HL-60 (cell line): Measurements from ENCODE around the gene PDCL2.

Source experiments
- DNase-seq, 2 experiments: peaks; one replicate each; pipeline ENCODE4 v3.0.0-alpha.2; 2010 to 2020; ENCODE audit warnings: low read depth in 1 of 2, low spot score in 1 of 2
- H3K27ac ChIP-seq: fragments of 250-450 bp; sonication (Bioruptor Pico); replicated peaks from 2 replicates; pipeline ENCODE4 v1.5.1; 2020; ENCODE audit warnings: mild to moderate bottlenecking, moderate library complexity
- H3K27me3 ChIP-seq: fragments of 250-450 bp; sonication (Bioruptor Pico); 2 replicates; pipeline ENCODE4 v1.5.1; 2021; ENCODE audit warnings: mild to moderate bottlenecking, moderate library complexity; ENCODE audit not compliant: insufficient read depth, poor library complexity, severe bottlenecking
- H3K4me3 ChIP-seq: replicated peaks from 2 replicates; pipeline ENCODE4 v1.5.1; 2011; ENCODE audit warnings: mild to moderate bottlenecking, control low read depth, low read length; ENCODE audit not compliant: insufficient read depth
- GABPA ChIP-seq: IDR thresholded peaks from 2 replicates; pipeline ENCODE4 v1.6.1; 2012; ENCODE audit warnings: low read depth
- POLR2AphosphoS5 ChIP-seq: IDR thresholded peaks from 2 replicates; pipeline ENCODE4 v1.6.1; 2012; ENCODE audit warnings: low read depth
- SPI1 ChIP-seq: IDR thresholded peaks from 2 replicates; pipeline ENCODE4 v1.6.1; 2012; ENCODE audit warnings: low read depth, mild to moderate bottlenecking, borderline replicate concordance
- TF ChIP-seq, protein P1 (sequence below): IDR thresholded peaks from one replicate; pipeline ENCODE4 v1.5.1; 2011; ENCODE audit warnings: low read length, control low read depth, inconsistent platforms; ENCODE audit not compliant: insufficient read depth
- TF ChIP-seq, protein P2 (sequence below): IDR thresholded peaks from 2 replicates; pipeline ENCODE4 v1.6.1; 2012; ENCODE audit warnings: low read depth; ENCODE audit not compliant: insufficient replicate concordance

The PDCL2 gene

DNA sequence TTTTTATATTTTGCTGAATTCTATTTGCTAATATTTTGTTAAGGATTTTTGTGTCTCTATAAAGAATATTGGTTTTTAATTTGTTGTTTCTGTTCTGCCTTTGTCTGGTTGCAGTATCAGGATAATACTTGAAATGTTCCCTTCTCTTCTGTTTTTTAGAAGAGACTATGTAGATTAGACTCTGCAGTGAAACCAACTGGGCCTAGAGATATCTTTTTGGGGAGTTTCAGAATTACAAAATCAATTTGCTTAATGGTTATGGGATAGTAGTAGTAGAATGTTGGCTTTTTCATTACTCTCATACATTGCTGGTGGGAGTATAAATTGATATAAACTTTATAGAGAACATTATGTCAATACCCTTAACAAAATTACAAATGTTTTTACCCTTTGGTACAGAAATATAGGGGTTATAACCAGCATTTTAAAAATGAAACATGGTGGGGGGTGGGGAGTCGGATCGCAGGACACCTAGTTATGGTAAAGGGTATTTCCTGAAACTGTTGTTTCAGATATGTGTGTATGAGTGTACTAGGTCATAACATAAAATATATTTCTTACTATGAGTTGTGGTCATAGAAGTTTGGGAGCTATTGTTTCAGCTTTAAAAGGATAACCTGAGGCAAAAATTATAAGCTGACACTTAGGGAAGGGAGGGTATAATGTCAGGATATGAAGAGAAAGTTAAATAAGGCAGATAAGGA, 74.4 kb downstream of the PDCL2 start:
- TF ChIP-seq, protein P1, sequence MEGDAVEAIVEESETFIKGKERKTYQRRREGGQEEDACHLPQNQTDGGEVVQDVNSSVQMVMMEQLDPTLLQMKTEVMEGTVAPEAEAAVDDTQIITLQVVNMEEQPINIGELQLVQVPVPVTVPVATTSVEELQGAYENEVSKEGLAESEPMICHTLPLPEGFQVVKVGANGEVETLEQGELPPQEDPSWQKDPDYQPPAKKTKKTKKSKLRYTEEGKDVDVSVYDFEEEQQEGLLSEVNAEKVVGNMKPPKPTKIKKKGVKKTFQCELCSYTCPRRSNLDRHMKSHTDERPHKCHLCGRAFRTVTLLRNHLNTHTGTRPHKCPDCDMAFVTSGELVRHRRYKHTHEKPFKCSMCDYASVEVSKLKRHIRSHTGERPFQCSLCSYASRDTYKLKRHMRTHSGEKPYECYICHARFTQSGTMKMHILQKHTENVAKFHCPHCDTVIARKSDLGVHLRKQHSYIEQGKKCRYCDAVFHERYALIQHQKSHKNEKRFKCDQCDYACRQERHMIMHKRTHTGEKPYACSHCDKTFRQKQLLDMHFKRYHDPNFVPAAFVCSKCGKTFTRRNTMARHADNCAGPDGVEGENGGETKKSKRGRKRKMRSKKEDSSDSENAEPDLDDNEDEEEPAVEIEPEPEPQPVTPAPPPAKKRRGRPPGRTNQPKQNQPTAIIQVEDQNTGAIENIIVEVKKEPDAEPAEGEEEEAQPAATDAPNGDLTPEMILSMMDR: no peak
- TF ChIP-seq, protein P2, sequence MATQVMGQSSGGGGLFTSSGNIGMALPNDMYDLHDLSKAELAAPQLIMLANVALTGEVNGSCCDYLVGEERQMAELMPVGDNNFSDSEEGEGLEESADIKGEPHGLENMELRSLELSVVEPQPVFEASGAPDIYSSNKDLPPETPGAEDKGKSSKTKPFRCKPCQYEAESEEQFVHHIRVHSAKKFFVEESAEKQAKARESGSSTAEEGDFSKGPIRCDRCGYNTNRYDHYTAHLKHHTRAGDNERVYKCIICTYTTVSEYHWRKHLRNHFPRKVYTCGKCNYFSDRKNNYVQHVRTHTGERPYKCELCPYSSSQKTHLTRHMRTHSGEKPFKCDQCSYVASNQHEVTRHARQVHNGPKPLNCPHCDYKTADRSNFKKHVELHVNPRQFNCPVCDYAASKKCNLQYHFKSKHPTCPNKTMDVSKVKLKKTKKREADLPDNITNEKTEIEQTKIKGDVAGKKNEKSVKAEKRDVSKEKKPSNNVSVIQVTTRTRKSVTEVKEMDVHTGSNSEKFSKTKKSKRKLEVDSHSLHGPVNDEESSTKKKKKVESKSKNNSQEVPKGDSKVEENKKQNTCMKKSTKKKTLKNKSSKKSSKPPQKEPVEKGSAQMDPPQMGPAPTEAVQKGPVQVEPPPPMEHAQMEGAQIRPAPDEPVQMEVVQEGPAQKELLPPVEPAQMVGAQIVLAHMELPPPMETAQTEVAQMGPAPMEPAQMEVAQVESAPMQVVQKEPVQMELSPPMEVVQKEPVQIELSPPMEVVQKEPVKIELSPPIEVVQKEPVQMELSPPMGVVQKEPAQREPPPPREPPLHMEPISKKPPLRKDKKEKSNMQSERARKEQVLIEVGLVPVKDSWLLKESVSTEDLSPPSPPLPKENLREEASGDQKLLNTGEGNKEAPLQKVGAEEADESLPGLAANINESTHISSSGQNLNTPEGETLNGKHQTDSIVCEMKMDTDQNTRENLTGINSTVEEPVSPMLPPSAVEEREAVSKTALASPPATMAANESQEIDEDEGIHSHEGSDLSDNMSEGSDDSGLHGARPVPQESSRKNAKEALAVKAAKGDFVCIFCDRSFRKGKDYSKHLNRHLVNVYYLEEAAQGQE: no peak
- TF ChIP-seq GABPA (no peak), POLR2AphosphoS5 (no peak), SPI1 (no peak)
- no peak overlapping the region for H3K4me3 ChIP-seq
- DNase-seq: no peak
- H3K27me3 ChIP-seq: no peaks in the 10 kb centered on the region
- no peak overlapping the region for H3K27ac ChIP-seq

DNA sequence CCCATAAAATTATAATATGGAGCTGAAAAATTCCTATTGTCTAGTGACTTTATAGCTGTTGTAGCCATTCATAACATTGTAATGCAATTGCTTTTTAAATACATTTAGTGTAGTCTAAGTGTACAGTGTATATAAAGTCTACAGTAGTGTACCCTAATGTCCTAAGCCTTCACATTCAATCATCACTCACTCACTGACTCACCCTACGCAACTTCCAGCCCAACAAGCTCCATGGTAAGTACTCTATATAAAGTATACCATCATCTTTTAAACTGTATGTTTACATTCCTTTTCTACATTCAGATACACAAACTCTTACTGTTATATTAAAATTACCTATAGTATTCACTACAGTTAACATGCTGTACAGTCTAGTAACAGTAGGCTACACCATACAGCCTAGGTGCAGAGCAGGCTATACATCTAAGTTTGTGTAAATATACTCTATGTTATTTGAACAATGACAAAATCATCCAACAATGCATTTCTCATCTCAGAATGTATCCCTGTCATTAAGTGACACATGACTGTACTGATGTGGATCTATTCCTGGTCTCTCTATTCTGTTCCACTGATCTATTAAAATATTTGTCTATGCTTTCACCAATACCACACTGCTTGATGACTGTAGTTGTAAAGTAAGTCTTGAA, 79.0 kb downstream of the PDCL2 start:
- Histone ChIP-seq H3K27me3 (no peaks in the 10 kb centered on the region), H3K4me3 (no peak overlapping the region), H3K27ac (no peak overlapping the region)
- TF ChIP-seq GABPA (no peak), SPI1 (no peak), POLR2AphosphoS5 (no peak)
- TF ChIP-seq, protein P1: no peak
- TF ChIP-seq, protein P2: no peak
- DNase-seq: no peak

DNA sequence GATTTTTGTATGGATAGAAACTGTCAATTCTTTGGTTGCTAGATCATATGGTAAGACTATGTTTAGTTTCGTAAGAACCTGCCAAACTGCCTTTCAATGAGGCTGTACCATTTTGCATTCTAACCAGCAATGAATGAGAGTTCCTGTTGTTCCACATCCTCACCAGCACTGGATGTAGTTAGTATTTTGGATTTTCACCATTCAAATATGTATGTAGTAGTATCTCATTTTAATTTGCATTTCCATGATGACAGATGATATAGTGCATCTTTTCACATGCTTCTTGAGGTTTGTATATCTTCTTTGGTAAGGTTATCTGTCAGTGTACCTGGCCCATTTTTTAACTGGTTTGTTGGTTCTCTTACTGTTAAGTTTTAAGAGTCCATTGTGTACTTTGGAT, 80.0 kb downstream of the PDCL2 start:
- TF ChIP-seq GABPA: no peak
- no peak for TF ChIP-seq SPI1
- TF ChIP-seq, protein P1: no peak
- TF ChIP-seq, protein P2: no peak
- no peak for TF ChIP-seq POLR2AphosphoS5
- Histone ChIP-seq H3K4me3 (no peak overlapping the region), H3K27me3 (no peaks in the 10 kb centered on the region), H3K27ac (no peak overlapping the region)
- DNase-seq: no peak
